Endothelial cell of umbilical vein (primary cell): ENCODE measurements around the gene KCNJ15. TPM values are rescaled to one million over a fixed set of nuclear protein-coding genes. Genes with fewer than 3 reads are reported as not detected.

ENCODE experiments used
- BruUV-seq: library from RNA; stranded (reverse); fragments of 400-500 nt; replicated peaks from 2 replicates; lab custom pipeline; 2021; lab: Mats Ljungman, UMichigan
- CTCF ChIA-PET: fragments of 300-600, 350-600 bp; sonication (Branson Sonifier 250); formaldehyde crosslinking; loops from one replicate; lab custom pipeline; 2021; ENCODE audit warnings: antibody characterized with exemption, inconsistent platforms; lab: Charles Lee
- POLR2A ChIA-PET: fragments of 300-600, 350-600 bp; sonication (Branson Sonifier 250); formaldehyde crosslinking; loops from one replicate; lab custom pipeline; 2021; ENCODE audit warnings: antibody characterized with exemption, inconsistent platforms; lab: Charles Lee
- DNase-seq: peaks from one replicate; pipeline ENCODE4 v3.0.0-alpha.2; 2011; ENCODE audit warnings: low read depth, low spot score
- FAIRE-seq: peaks from 2 replicates; lab custom pipeline; 2011; peaks lifted over from hg19 to GRCh38; lab: Jason Lieb, UNC
- H2AFZ ChIP-seq: 2 replicates; pipeline ENCODE4 v1.6.0; 2012; ENCODE audit warnings: low read depth, low read length, control low read depth, inconsistent platforms
- H3K27ac ChIP-seq: 2 replicates; pipeline ENCODE4 v1.5.1; 2011; ENCODE audit warnings: low read depth, mild to moderate bottlenecking, control low read depth, low read length, moderate library complexity; ENCODE audit not compliant: insufficient read depth
- H3K27me3 ChIP-seq, 2 experiments: 2 replicates each; pipeline versions ENCODE4 v1.6.0 to v1.6.1; 2011; ENCODE audit warnings: low read length in 2 of 2, mixed read lengths in 1 of 2; ENCODE audit not compliant: control insufficient read depth in 2 of 2, insufficient read depth in 2 of 2
- H3K36me3 ChIP-seq, 2 experiments: 2 replicates in 1 of 2; 3 replicates in 1 of 2; pipeline ENCODE4 v1.5.1; 2011; ENCODE audit warnings: low read length in 2 of 2, mild to moderate bottlenecking in 1 of 2, moderate library complexity in 1 of 2; ENCODE audit not compliant: control insufficient read depth in 2 of 2, insufficient read depth in 2 of 2; ENCODE audit errors: extremely low read depth in 1 of 2
- H3K4me1 ChIP-seq: 3 replicates; pipeline ENCODE4 v1.5.1; 2011; ENCODE audit warnings: mild to moderate bottlenecking, low read length; ENCODE audit not compliant: control insufficient read depth, insufficient read depth; ENCODE audit errors: extremely low read depth
- H3K4me2 ChIP-seq: 2 replicates; pipeline ENCODE4 v1.6.1; 2011; ENCODE audit warnings: low read length, control low read depth, mixed read lengths; ENCODE audit not compliant: insufficient read depth
- H3K4me3 ChIP-seq, 3 experiments: fragments of 200-600 bp in 1 of 3; sonication (generic), shearing (Covaris generic) in 1 of 3; replicated peaks in 1 of 3; 2 replicates each; pipeline ENCODE4 v1.5.1; 2011 to 2016; ENCODE audit warnings: control low read depth in 3 of 3, low read length in 3 of 3, mild to moderate bottlenecking in 2 of 3, inconsistent platforms in 1 of 3, low read depth in 1 of 3, moderate library complexity in 1 of 3; ENCODE audit not compliant: insufficient read depth in 1 of 3
- H3K79me2 ChIP-seq: 2 replicates; pipeline ENCODE4 v1.6.0; 2012; ENCODE audit warnings: low read length, inconsistent platforms; ENCODE audit not compliant: control insufficient read depth, insufficient read depth
- H3K9ac ChIP-seq: replicated peaks from 2 replicates; pipeline ENCODE3; 2011; ENCODE audit warnings: low read length, control low read depth; ENCODE audit not compliant: insufficient read depth; ENCODE audit errors: extremely low read depth
- H3K9me1 ChIP-seq: replicated peaks from 3 replicates; pipeline ENCODE4 v1.6.0; 2011; ENCODE audit warnings: mild to moderate bottlenecking, low read length; ENCODE audit not compliant: control insufficient read depth, insufficient read depth; ENCODE audit errors: extremely low read depth
- H3K9me3 ChIP-seq: replicated peaks from 2 replicates; pipeline ENCODE4 v1.5.1; 2012; ENCODE audit warnings: low read length, inconsistent platforms; ENCODE audit not compliant: control insufficient read depth, insufficient read depth
- H4K20me1 ChIP-seq: replicated peaks from 2 replicates; pipeline ENCODE3; 2011; ENCODE audit warnings: mild to moderate bottlenecking, low read length; ENCODE audit not compliant: control insufficient read depth, insufficient read depth; ENCODE audit errors: extremely low read depth
- EZH2 ChIP-seq: IDR thresholded peaks from 2 replicates; pipeline ENCODE4 v1.6.1; 2012; ENCODE audit warnings: borderline replicate concordance, low read depth, mild to moderate bottlenecking, moderate library complexity, low read length, inconsistent platforms; ENCODE audit not compliant: severe bottlenecking
- FOS ChIP-seq: IDR thresholded peaks from 2 replicates; pipeline ENCODE4 v1.6.1; 2011; ENCODE audit warnings: mild to moderate bottlenecking, low read length, moderate library complexity, borderline replicate concordance; ENCODE audit not compliant: insufficient read depth
- GATA2 ChIP-seq: IDR thresholded peaks from 2 replicates; pipeline ENCODE4 v1.7.0; 2011; ENCODE audit warnings: low read depth, mild to moderate bottlenecking, moderate library complexity, mixed read lengths, low read length; ENCODE audit not compliant: insufficient read length, insufficient read depth
- JUN ChIP-seq: IDR thresholded peaks from 2 replicates; pipeline ENCODE4 v1.6.1; 2011; ENCODE audit warnings: borderline replicate concordance, low read depth; ENCODE audit not compliant: insufficient read length, insufficient read depth
- MAX ChIP-seq: IDR thresholded peaks from 2 replicates; pipeline ENCODE4 v1.6.1; 2011; ENCODE audit not compliant: insufficient read depth, insufficient read length
- MYC ChIP-seq: IDR thresholded peaks from one replicate; pipeline ENCODE4 v1.6.1; 2011; ENCODE audit warnings: mild to moderate bottlenecking, low read depth, low read length
- POLR2A ChIP-seq: IDR thresholded peaks from 2 replicates; pipeline ENCODE4 v1.6.1; 2012; ENCODE audit warnings: low read depth, mild to moderate bottlenecking, control low read depth, low read length
- POLR2AphosphoS5 ChIP-seq: IDR thresholded peaks from 2 replicates; pipeline ENCODE4 v1.6.1; 2012; ENCODE audit warnings: low read depth, mild to moderate bottlenecking, control low read depth, low read length, moderate library complexity; ENCODE audit not compliant: insufficient read depth
- dilution Hi-C: fragments of 300-500 bp; cut with MboI; formaldehyde crosslinking; loops from one replicate; pipeline ENCODE4 v1.15.0; 2019; ENCODE audit warnings: low sequenced_read_pairs; ENCODE audit not compliant: extremely low pct_ligation_motif_present
- intact Hi-C: fragments of 100-400 bp; cut with micrococcal nuclease; formaldehyde crosslinking; loops from one replicate; pipeline ENCODE4 v1.10.0; 2022
- polyA plus RNA-seq, 4 experiments: library from polyadenylated mRNA; depleted of rRNA in 3 of 4; stranded (reverse) in 3 of 4; unstranded in 1 of 4; fragments of >200 nt; gene quantifications; 2 replicates each; pipeline versions ENCODE4 v1.2.1 to v1.2.3, GENCODE V29; 2011 to 2012; ENCODE audit warnings: missing spikeins in 1 of 4
- total RNA-seq: library from RNA; stranded (reverse); gene quantifications from 2 replicates; pipeline ENCODE4 v1.2.3, GENCODE V29; 2021
- TF ChIP-seq, protein P1 (sequence below), 2 donors: IDR thresholded peaks; 1 replicate in 1 of 2; 2 replicates in 1 of 2; pipeline ENCODE4 v1.5.1; 2011; ENCODE audit warnings: low read length in 2 of 2, mild to moderate bottlenecking in 2 of 2, moderate library complexity in 2 of 2, control low read depth in 1 of 2, inconsistent platforms in 1 of 2, low read depth in 1 of 2; ENCODE audit not compliant: insufficient read depth in 1 of 2; ENCODE audit errors: extremely low read depth in 1 of 2

The KCNJ15 gene
- total and polyA plus RNA-seq, 2 donors (not counting 3 experiments of a cell fraction or from before 2014, with no cell fraction given): 1.4 to 1.5 TPM

- no peak for FAIRE-seq
- no peaks in the 10 kb centered on the region for H3K9me1 ChIP-seq
- no peaks in the 10 kb centered on the region for H3K79me2 ChIP-seq
- H3K27ac ChIP-seq: no peak overlapping the region
- peaks cover 8% of the 10 kb centered on the region for H3K9me3 ChIP-seq
- TF ChIP-seq EZH2 (no peak), GATA2 (no peak), MYC (no peak), MAX (no peak), FOS (no peak), POLR2AphosphoS5 (no peak), JUN (no peak), POLR2A (no peak)
- TF ChIP-seq, protein P1, sequence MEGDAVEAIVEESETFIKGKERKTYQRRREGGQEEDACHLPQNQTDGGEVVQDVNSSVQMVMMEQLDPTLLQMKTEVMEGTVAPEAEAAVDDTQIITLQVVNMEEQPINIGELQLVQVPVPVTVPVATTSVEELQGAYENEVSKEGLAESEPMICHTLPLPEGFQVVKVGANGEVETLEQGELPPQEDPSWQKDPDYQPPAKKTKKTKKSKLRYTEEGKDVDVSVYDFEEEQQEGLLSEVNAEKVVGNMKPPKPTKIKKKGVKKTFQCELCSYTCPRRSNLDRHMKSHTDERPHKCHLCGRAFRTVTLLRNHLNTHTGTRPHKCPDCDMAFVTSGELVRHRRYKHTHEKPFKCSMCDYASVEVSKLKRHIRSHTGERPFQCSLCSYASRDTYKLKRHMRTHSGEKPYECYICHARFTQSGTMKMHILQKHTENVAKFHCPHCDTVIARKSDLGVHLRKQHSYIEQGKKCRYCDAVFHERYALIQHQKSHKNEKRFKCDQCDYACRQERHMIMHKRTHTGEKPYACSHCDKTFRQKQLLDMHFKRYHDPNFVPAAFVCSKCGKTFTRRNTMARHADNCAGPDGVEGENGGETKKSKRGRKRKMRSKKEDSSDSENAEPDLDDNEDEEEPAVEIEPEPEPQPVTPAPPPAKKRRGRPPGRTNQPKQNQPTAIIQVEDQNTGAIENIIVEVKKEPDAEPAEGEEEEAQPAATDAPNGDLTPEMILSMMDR (IDR thresholded peaks at IDR 0.05; ENCODE audit: extremely low read depth in 1 of 2, insufficient read depth in 1 of 2, low read depth in 1 of 2, low read length in 2 of 2): no peak
- no TSS peak for BruUV-seq
- ChIA-PET CTCF (interaction anchor here (2.9 to 3.8 kb wide), 2 partner anchors 9 to 125 kb away, joined by 10 to 24 read pairs; no protein-coding TSS in a partner anchor), POLR2A (no interaction called here)
- no peak overlapping the region for H2AFZ ChIP-seq
- no peak overlapping the region for H3K9ac ChIP-seq
- H4K20me1 ChIP-seq: no peaks in the 10 kb centered on the region
- no peak overlapping the region for H3K4me3 ChIP-seq
- no peak overlapping the region for H3K4me2 ChIP-seq
- dilution Hi-C loops (no loop called here), intact Hi-C loops (no loop called here)
- no peaks in the 10 kb centered on the region for H3K27me3 ChIP-seq
- DNase-seq: no peak
- no peaks in the 10 kb centered on the region for H3K36me3 ChIP-seq
- no peaks in the 10 kb centered on the region for H3K4me1 ChIP-seq
These were observed 28.7 kb upstream of the KCNJ15 start for GRCh38 chr21:38228115-38228514.
